Neural progenitor cell (in vitro differentiated cells): ENCODE data around the gene IFITM2. TPM values are rescaled to one million over a fixed set of nuclear protein-coding genes. Genes with fewer than 3 reads are reported as not detected.
A peak's percentile ranks its signal among the peaks of the same experiment; 100 is the strongest.
"Not testable (repeated sequence)": the region's sequence is repeated elsewhere in the genome, so short reads cannot be mapped to it uniquely, and the experiment has no call there.

Experiments used
- DNase-seq: peaks from one replicate; pipeline ENCODE4 v3.0.0-alpha.2; 2016; ENCODE audit warnings: low spot score
- H2AFZ ChIP-seq: fragments of 200-600 bp; sonication (generic); replicated peaks from 2 replicates; pipeline ENCODE4 v1.6.1; 2016; ENCODE audit warnings: antibody characterized with exemption
- H3F3A ChIP-seq: fragments of 200-600 bp; sonication (generic); 2 replicates; pipeline ENCODE4 v1.6.1; 2016; ENCODE audit warnings: antibody characterized with exemption, low read depth
- H3K27ac ChIP-seq: fragments of 200-600 bp; sonication (generic); 2 replicates; pipeline ENCODE4 v1.5.1; 2016; ENCODE audit warnings: mild to moderate bottlenecking
- H3K27me3 ChIP-seq: fragments of 200-600 bp; sonication (generic); 2 replicates; pipeline ENCODE4 v1.6.1; 2016; ENCODE audit warnings: mild to moderate bottlenecking, moderate library complexity
- H3K36me3 ChIP-seq: fragments of 200-600 bp; sonication (generic); 2 replicates; pipeline ENCODE4 v1.5.1; 2016
- H3K4me1 ChIP-seq: fragments of 200-600 bp; sonication (generic); 2 replicates; pipeline ENCODE4 v1.6.1; 2016; ENCODE audit warnings: mixed run types
- H3K4me2 ChIP-seq: fragments of 200-600 bp; sonication (generic); 2 replicates; pipeline ENCODE4 v1.6.1; 2016
- H3K4me3 ChIP-seq: fragments of 200-600 bp; sonication (generic); 2 replicates; pipeline ENCODE4 v1.5.1; 2016
- H3K79me2 ChIP-seq: fragments of 200-600 bp; sonication (generic); 2 replicates; pipeline ENCODE4 v1.6.1; 2016; ENCODE audit warnings: low read depth
- H3K9ac ChIP-seq: fragments of 200-600 bp; sonication (generic); 2 replicates; pipeline ENCODE4 v1.6.1; 2016
- H3K9me3 ChIP-seq: fragments of 200-600 bp; sonication (generic); 2 replicates; pipeline ENCODE4 v1.5.1; 2016; ENCODE audit warnings: low read depth
- H4K20me1 ChIP-seq: fragments of 200-600 bp; sonication (generic); 2 replicates; pipeline ENCODE4 v1.6.1; 2016; ENCODE audit warnings: low read depth
- H3K27ac Mint-ChIP-seq: 3 replicates; pipeline ENCODE4 v1.8.0; 2021; ENCODE audit warnings: mixed read lengths
- H3K27me3 Mint-ChIP-seq: 2 replicates; pipeline ENCODE4 v1.8.0; 2022; ENCODE audit warnings: low read depth, mild to moderate bottlenecking, inconsistent platforms, moderate library complexity, mixed read lengths; ENCODE audit not compliant: insufficient read depth
- H3K36me3 Mint-ChIP-seq: 3 replicates; pipeline ENCODE4 v1.8.0; 2021; ENCODE audit warnings: mixed read lengths
- H3K4me1 Mint-ChIP-seq: 3 replicates; pipeline ENCODE4 v1.8.0; 2021; ENCODE audit warnings: mixed read lengths
- H3K4me3 Mint-ChIP-seq: 3 replicates; pipeline ENCODE4 v1.8.0; 2021; ENCODE audit warnings: mild to moderate bottlenecking, moderate library complexity, mixed read lengths
- H3K9me3 Mint-ChIP-seq: 3 replicates; pipeline ENCODE4 v1.8.0; 2020; ENCODE audit warnings: mixed read lengths
- EZH2 ChIP-seq: fragments of 200-600 bp; sonication (generic); IDR thresholded peaks from 2 replicates; pipeline ENCODE4 v1.6.1; 2017; ENCODE audit warnings: antibody characterized with exemption, mild to moderate bottlenecking, moderate library complexity
- EZH2phosphoT487 ChIP-seq: fragments of 200-600 bp; sonication (generic); IDR thresholded peaks from 2 replicates; pipeline ENCODE4 v1.6.1; 2017; ENCODE audit warnings: antibody characterized with exemption
- total RNA-seq: library from RNA; depleted of rRNA; stranded (reverse); fragments of >200 nt; gene quantifications from 2 replicates; pipeline ENCODE4 v1.2.3, GENCODE V29; 2015; ENCODE audit warnings: low replicate concordance
- TF ChIP-seq, protein P1 (sequence below): fragments of 200-600 bp; sonication (generic); IDR thresholded peaks from 2 replicates; pipeline ENCODE4 v1.5.1; 2017; ENCODE audit warnings: antibody characterized with exemption, mild to moderate bottlenecking

IFITM2 gene
- total RNA-seq, 1 donor from 2014 or later: 10.5 TPM

DNA sequence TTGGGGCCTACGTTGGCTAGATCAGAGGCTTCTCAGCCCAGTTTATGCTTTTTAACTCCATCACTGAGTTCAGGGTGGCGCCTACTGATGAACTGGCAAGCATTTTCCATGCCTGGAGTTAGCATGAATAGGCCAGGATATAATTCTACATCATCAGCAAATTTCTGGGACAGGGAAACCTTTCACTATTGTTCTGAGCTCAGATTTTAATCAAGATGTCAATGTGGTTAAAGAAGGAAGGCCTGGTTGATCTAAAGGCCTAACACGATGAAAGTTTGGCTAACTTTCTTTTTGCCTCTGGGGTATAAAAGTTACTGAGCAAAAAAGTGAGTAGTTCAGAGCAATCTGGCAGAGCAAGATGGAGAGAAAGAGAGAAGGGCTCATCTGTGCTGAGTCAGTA is 34.7 kb downstream of the IFITM2 start:
- Mint-ChIP-seq H3K4me1 (peaks cover 25% of the 10 kb centered on the region), H3K27ac (peak overlapping the region; percentile 55), H3K4me3 (no peak overlapping the region)

DNA sequence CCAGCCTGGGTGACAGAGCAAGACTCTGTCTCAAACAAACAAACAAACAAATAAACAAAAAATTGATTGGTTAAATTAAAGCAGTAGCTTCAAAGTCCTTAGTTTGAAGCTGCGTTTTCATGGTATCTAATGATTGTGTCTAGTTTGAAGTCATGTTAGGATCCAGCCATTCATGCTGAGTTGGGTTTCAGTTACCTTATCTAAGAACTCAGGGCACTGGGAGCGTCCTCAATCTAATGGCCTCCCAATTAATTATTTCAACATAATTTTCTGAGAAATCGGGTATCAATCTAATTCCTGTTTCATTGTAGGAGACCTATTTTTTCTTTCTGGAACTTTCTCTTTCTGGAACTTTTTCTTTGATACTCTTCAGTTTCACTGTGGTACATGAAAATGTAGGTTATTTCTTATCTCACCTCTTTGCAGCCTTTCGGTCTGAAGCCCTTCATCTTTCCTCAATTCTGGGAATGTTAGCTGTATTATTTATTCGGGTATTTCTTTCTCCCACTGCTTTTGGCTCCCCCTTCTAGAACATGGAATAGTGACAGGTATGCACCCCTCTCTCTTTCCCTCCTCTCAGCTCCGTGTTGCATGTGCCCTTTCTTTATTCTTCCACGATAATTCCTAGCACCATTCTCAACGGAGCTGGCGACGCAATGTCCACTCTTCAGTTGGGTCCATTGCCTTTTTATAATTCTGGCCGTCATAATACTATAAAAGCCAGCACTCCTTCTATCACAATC is 37.4 kb downstream of the IFITM2 start:
- no peak overlapping the region for H3K27ac Mint-ChIP-seq
- TF ChIP-seq EZH2 (no peak), EZH2phosphoT487 (no peak)
- TF ChIP-seq, protein P1, sequence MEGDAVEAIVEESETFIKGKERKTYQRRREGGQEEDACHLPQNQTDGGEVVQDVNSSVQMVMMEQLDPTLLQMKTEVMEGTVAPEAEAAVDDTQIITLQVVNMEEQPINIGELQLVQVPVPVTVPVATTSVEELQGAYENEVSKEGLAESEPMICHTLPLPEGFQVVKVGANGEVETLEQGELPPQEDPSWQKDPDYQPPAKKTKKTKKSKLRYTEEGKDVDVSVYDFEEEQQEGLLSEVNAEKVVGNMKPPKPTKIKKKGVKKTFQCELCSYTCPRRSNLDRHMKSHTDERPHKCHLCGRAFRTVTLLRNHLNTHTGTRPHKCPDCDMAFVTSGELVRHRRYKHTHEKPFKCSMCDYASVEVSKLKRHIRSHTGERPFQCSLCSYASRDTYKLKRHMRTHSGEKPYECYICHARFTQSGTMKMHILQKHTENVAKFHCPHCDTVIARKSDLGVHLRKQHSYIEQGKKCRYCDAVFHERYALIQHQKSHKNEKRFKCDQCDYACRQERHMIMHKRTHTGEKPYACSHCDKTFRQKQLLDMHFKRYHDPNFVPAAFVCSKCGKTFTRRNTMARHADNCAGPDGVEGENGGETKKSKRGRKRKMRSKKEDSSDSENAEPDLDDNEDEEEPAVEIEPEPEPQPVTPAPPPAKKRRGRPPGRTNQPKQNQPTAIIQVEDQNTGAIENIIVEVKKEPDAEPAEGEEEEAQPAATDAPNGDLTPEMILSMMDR: no peak
- no peak overlapping the region for H3K4me3 Mint-ChIP-seq
- Histone ChIP-seq H3K36me3 (no peaks in the 10 kb centered on the region), H3K9me3 (no peaks in the 10 kb centered on the region), H3K4me2 (no peak overlapping the region), H3K79me2 (no peaks in the 10 kb centered on the region), H3K9ac (no peak overlapping the region), H3K4me1 (peaks cover 23% of the 10 kb centered on the region), H3K27ac (no peak overlapping the region), H3K27me3 (no peaks in the 10 kb centered on the region), H4K20me1 (no peaks in the 10 kb centered on the region), H3K4me3 (no peak overlapping the region), H2AFZ (no peak overlapping the region), H3F3A (peaks cover 15% of the 10 kb centered on the region)
- peaks cover 13% of the 10 kb centered on the region for H3K27me3 Mint-ChIP-seq
- no peak for DNase-seq
- H3K36me3 Mint-ChIP-seq: no peaks in the 10 kb centered on the region
- H3K4me1 Mint-ChIP-seq: peaks cover 26% of the 10 kb centered on the region
- no peaks in the 10 kb centered on the region for H3K9me3 Mint-ChIP-seq

More for the DNA sequence above, 34.7 kb downstream of the IFITM2 start:
- peak overlapping the region; percentile 12 for H2AFZ ChIP-seq
- no peak overlapping the region for H3K9ac ChIP-seq
- H3K27ac ChIP-seq: no peak overlapping the region
- H3K9me3 ChIP-seq: no peaks in the 10 kb centered on the region
- H3K27me3 Mint-ChIP-seq: peaks cover 11% of the 10 kb centered on the region
- H3F3A ChIP-seq: peaks cover 18% of the 10 kb centered on the region
- no peaks in the 10 kb centered on the region for H3K36me3 Mint-ChIP-seq
- H3K27me3 ChIP-seq: no peaks in the 10 kb centered on the region
- H3K79me2 ChIP-seq: no peaks in the 10 kb centered on the region
- H3K4me3 ChIP-seq: no peak overlapping the region
- no peaks in the 10 kb centered on the region for H3K36me3 ChIP-seq
- peaks cover 23% of the 10 kb centered on the region for H3K4me1 ChIP-seq
- TF ChIP-seq EZH2phosphoT487 (no peak), EZH2 (no peak)
- TF ChIP-seq, protein P1: no peak
- H3K4me2 ChIP-seq: no peak overlapping the region
- no peaks in the 10 kb centered on the region for H3K9me3 Mint-ChIP-seq
- no peak for DNase-seq
- no peaks in the 10 kb centered on the region for H4K20me1 ChIP-seq

DNA sequence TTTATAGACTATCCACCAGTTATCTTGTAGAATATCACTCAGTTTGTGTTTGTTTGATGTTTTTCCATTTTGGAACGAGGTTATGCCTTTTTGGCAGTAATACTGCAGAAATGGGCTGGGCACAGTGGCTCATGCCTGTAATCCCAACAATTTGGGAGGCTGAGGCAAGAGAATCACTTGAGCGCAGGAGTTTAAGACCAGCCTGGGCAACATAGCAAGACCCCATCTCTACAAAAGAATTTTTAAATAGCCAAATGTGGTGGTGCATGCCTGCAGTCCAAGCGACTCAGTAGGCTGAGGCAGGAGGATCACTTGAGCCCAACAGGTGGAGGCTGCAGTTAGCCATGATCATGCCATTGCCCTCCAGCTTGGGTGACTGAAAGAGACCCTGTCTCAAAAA is 38.9 kb downstream of the IFITM2 start:
- no peaks in the 10 kb centered on the region for H3K36me3 Mint-ChIP-seq
- no peak overlapping the region for H3K9ac ChIP-seq
- H3K9me3 Mint-ChIP-seq: no peaks in the 10 kb centered on the region
- H3K9me3 ChIP-seq: no peaks in the 10 kb centered on the region
- no peaks in the 10 kb centered on the region for H4K20me1 ChIP-seq
- no peak overlapping the region for H3K4me3 Mint-ChIP-seq
- peaks cover 14% of the 10 kb centered on the region for H3K27me3 Mint-ChIP-seq
- no peak for DNase-seq
- H3K79me2 ChIP-seq: no peaks in the 10 kb centered on the region
- H3F3A ChIP-seq: peaks cover 14% of the 10 kb centered on the region
- H3K4me2 ChIP-seq: no peak overlapping the region
- no peaks in the 10 kb centered on the region for H3K27me3 ChIP-seq
- peaks cover 26% of the 10 kb centered on the region for H3K4me1 Mint-ChIP-seq
- TF ChIP-seq EZH2 (no peak), EZH2phosphoT487 (no peak)
- TF ChIP-seq, protein P1: no peak
- no peak overlapping the region for H3K4me3 ChIP-seq
- no peak overlapping the region for H3K27ac ChIP-seq
- peak overlapping the region; percentile 74 for H3K27ac Mint-ChIP-seq
- no peak overlapping the region for H2AFZ ChIP-seq
- peaks cover 8% of the 10 kb centered on the region for H3K4me1 ChIP-seq
- no peaks in the 10 kb centered on the region for H3K36me3 ChIP-seq

DNA sequence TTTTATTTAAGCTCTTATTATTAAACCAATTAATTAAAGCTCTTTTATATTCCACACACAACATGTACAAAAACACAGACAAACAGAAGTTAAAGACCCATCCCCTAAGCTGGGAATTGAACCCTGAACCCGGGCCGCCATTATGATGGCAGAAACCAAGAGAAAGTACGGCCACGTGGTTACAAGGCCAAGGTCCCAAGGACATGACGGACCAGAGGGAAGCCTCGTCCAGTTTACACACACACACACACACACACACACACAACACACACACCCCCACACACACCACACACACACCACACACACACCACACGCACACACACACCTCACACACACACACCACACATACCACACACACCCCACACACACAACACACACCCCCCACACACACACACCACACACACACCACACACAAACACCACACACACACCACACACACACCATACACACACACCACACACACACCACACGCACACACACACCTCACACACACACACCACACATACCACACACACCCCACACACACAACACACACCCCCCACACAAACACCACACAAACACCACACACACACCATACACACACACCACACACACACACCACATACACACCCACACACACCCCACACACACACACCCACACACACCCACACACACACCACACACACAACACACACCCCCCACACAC is 41.8 kb downstream of the IFITM2 start:
- H3K9me3 ChIP-seq, H3K9me3 Mint-ChIP-seq, H3K9ac ChIP-seq, H4K20me1 ChIP-seq, H3K4me1 ChIP-seq, H3K36me3 ChIP-seq, H3K36me3 Mint-ChIP-seq, H3K4me3 Mint-ChIP-seq, H3K4me3 ChIP-seq, H2AFZ ChIP-seq, H3K27ac ChIP-seq, H3K79me2 ChIP-seq, DNase-seq, H3K27me3 ChIP-seq, H3K4me2 ChIP-seq: not testable (repeated sequence)
- Mint-ChIP-seq H3K27ac (peak overlapping the region; percentile 29), H3K27me3 (peaks cover 15% of the 10 kb centered on the region), H3K4me1 (peaks cover 35% of the 10 kb centered on the region)
- peaks cover 17% of the 10 kb centered on the region for H3F3A ChIP-seq

DNA sequence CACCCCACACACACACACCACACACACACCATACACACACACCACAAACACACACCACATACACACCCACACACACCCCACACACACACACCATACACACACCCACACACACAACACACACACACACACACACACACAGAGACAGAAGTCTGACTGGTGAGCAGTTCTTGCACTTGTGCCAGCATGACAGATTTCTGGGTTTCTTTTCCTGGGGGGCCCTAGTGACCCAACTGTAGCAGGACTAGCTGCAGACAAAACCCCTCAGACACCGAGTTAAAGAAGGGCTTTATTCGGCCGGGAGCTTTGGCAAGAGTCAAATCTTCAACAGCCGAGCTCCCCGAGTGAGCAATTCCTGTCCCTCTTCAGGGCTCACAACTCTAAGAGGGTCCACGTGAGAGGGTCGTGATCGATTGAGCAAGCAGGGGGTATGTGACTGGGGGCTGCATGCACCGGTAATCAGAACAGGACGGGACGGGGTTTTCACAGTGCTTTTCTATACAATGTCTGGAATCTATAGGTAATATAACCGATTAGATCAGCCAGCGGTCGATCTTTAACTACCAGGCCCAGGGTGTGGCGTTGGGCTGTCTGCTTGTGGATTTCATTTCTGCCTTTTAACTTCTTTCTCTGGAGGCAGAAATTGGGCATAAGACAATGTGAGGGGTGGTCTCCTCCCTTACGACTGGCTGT is 42.6 kb downstream of the IFITM2 start:
- Mint-ChIP-seq H3K27me3 (peaks cover 15% of the 10 kb centered on the region), H3K27ac (peak overlapping the region; percentile 38), H3K4me1 (peaks cover 37% of the 10 kb centered on the region)
- not testable (repeated sequence) for H3K9ac ChIP-seq, H3K4me1 ChIP-seq, H3K79me2 ChIP-seq, H3K36me3 ChIP-seq, H3K4me3 ChIP-seq, H3K9me3 ChIP-seq, H3K36me3 Mint-ChIP-seq, H3K4me3 Mint-ChIP-seq, H3K27ac ChIP-seq, H3K27me3 ChIP-seq, DNase-seq, H3K9me3 Mint-ChIP-seq, H4K20me1 ChIP-seq, H3K4me2 ChIP-seq
- Histone ChIP-seq H3F3A (peaks cover 18% of the 10 kb centered on the region), H2AFZ (peak overlapping the region; percentile 64)
